Stimulated activated CD8-positive, alpha-beta memory T cell treated with anti-CD3 and anti-CD28 coated beads, Interleukin-2, amount 100 ng/mL, for 1 hour (primary cell): ENCODE results near the gene ARHGEF10L.

Source experiments
- DNase-seq, 2 donors: peaks; one replicate each; pipeline ENCODE4 v3.0.0-alpha.2; 2020; ENCODE audit warnings: low read depth in 2 of 2

Gene ARHGEF10L

GRCh38 chr1:17632106-17632505 lies 92.6 kb downstream of the ARHGEF10L start:
- DNase-seq = no peak

DNA sequence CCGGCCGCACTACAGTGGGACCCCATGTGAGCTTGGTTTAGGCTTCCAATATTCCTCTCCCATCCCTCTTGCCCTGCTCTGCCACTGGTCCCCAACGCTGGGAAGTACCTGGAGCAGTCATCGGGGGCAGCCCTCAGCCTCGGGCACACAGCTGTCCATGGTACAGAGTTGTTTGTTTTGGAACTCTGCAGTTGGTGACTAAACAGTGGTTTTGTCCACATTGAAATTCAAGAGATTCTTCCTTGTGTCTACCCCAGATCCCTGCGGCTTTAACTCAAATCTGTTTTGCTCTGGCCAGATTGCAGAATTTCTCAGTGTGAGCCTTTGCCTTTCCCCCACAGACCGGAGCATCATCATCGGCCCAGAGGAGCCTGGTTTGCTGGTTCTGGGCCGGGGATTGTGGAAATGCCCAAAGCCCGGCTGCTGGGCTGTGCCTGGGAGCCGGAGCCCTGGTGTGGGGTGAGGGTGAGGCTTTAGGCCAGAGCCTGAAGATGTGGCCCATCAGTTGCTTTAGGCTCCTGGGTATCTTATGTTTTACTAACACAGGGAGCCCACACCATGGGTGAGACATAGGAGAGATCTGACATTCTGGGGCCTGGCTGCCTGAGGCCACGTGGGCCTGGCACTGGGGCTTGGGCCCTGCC lies 93.2 kb downstream of the ARHGEF10L start:
- DNase-seq = no peak

- DNase-seq = no peak
Measured at GRCh38 chr1:17633654-17634053, 94.2 kb downstream of the ARHGEF10L start.

DNA sequence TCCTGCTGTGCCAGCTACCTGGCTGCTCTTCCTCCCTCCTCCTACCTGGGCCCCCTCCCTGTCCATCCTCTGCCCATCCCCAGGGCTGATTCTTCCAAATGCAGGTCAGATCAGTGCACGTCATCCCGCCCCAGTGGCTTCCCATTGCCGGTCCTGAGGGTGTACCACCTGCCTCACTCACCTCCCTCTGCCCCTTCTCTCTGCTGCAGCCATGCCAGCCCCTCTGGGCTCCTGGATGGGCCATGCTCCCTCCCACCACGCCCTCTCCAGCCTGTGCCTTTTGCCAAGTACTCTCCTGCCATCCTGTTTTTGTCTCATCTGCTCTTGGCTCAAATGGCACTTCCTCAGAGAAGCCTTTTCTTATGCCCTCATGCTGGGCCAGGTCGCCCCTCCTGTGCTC lies 95.8 kb downstream of the ARHGEF10L start:
- no peak for DNase-seq

GRCh38 chr1:17635811-17636210 lies 96.3 kb downstream of the ARHGEF10L start:
- no peak for DNase-seq

- DNase-seq = no peak
Measured at GRCh38 chr1:17636612-17637011, 97.1 kb downstream of the ARHGEF10L start.

DNA sequence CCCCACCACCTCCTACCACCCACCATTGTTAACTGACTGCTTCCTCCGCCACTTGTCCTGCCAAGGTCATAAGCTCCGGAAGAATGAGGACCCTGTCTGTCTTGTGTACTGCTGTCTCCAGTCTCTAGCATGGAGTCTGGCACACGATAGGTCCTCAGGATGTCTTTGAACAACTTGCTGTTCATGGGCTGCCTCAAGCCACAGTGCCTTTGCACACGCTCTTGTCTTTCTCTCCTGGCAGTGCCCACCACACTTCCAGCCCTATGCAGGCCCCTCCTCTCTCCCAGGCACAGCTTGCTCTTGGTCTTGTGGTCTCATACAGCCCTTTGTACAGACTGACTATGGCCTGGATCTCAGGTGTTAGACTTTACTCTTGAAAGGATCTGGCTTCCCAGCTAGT lies 97.6 kb downstream of the ARHGEF10L start:
- no peak for DNase-seq

- DNase-seq = no peak
Measured at GRCh38 chr1:17639703-17640340, 100.3 kb downstream of the ARHGEF10L start.

- DNase-seq = no peak
Measured at GRCh38 chr1:17640393-17640792, 100.9 kb downstream of the ARHGEF10L start.

DNA sequence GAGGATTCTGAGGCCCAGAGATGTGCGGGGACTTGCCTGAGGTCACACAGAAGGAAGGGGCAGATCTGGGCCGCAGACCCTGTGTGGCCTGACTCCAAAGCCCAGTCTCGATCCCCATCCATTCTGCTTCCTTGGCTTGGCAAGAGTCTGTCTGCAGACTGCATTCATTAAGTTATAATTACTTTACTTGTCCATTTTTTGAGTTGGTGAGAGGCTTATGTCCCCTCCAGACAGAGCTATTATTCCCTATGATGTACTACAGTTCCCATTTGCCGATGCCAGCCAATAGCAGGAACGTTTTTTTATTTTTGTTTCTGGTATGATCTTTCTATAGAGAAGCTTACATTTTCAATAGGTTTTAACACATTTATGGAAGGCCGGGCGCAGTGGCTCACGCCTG lies 101.5 kb downstream of the ARHGEF10L start:
- no peak for DNase-seq

DNA sequence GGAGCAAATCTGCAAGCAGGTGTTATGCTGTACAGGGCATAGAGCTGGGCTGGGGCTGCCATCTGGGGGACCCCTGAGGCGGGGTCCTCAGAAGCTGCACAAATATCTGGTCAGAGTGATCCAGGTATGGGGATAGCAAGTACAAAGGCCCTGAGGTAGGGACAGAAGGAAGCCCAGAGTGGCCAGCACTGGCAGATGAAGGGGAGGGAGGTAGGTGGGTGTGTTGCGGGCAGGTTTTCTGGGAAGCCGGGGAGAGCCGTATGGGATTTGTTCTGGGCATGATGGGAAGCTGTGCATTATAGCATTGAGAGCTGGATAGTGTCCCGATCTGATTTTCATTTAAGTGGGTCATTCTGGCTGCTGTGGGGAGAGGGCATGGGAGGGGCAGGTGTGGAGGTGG lies 102.7 kb downstream of the ARHGEF10L start:
- no peak for DNase-seq

DNA sequence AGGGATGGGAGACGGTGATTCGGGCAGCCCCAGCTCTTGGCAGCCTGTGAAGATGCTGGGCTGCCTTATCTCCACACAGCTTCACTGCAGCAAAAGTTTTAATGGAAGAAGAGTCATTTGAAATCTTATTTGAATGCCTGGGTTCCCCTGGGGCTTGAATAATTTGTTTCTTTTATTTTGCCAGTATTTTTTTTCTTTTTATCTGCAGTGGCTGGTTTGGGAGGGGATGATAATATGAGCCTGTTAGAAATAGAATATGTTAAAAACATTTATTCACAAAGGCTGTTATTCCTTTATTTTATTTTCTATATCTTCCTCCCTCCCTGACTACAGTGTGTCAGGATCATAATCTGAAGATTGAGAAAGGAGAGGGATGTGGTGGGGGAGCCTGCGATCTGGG lies 103.4 kb downstream of the ARHGEF10L start:
- DNase-seq = no peak

GRCh38 chr1:17643861-17644703 lies 104.6 kb downstream of the ARHGEF10L start:
- no peak for DNase-seq

- no peak for DNase-seq
Measured at GRCh38 chr1:17645068-17645911, 105.8 kb downstream of the ARHGEF10L start.

DNA sequence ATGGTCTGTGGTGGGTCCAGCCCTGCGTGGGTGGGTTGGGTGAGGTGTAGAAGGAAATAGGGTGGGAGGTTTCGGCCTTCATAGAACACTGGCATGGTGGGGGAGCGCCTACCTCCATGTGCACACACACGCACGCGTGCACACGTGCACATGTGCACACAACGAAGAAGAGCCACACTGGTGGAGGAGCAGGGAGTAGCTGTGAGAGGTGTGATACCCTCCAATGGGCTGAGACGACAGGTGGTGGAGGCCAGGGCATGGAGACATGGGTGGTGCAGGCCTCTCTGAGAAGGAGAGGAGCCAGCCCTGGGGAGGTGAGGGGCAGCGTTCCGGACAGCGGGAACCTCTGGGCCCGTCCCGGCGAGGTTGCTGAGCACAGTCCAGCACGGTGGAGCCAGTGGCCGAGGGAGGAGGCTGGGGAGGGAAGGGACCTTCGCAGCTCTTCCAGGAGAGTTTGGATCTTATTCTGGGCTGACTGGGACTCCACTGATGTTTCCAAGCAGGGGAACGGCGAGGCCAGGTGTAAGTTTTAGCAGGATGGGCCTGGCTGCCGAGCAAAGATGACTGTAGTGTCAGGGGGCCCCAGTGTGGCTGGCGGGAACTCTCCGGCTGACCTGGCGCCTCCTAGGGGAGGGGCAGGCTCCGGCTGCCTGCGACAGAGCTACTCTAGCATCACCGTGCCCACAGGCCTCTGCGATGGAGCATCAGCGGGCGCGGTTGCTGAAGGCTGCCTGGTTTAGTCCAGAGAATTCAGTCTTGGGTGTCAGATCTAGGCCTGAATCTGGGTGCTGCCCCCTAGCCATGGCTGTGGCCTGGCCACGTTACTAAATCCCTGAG lies 107.2 kb downstream of the ARHGEF10L start:
- no peak for DNase-seq

DNA sequence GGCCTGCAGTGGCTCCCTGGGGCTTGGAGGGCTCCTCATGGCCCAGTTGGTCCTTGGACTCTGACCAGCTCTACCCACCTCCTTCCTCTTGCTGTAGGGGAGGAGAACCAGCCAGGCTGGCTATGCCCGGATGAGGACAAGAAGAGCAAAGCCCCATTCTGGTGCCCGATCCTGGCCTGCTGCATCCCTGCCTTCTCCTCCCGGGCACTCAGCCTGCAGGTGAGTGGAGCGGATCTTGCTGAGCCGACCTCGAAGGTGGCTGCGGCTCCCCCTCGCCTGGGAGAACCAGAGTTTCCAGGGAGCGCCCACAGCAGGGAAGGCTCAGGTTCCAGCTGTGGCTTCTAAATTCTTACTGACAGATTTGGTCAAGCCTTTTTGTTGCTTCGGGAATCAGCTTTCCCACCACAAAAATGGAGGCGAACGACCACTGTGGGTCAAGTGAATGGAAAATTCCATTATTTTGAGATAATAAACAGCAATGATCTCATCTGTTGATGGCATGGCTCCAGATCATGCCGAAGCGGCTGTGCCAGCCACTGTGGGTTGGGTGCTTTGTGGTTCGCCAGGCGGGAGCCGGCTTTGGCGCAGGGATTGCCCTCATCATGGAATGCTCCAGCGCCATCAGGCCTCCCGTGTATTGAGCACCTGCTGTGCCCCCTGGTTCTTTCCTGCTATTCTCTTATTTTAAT lies 109.1 kb downstream of the ARHGEF10L start:
- no peak for DNase-seq

DNA sequence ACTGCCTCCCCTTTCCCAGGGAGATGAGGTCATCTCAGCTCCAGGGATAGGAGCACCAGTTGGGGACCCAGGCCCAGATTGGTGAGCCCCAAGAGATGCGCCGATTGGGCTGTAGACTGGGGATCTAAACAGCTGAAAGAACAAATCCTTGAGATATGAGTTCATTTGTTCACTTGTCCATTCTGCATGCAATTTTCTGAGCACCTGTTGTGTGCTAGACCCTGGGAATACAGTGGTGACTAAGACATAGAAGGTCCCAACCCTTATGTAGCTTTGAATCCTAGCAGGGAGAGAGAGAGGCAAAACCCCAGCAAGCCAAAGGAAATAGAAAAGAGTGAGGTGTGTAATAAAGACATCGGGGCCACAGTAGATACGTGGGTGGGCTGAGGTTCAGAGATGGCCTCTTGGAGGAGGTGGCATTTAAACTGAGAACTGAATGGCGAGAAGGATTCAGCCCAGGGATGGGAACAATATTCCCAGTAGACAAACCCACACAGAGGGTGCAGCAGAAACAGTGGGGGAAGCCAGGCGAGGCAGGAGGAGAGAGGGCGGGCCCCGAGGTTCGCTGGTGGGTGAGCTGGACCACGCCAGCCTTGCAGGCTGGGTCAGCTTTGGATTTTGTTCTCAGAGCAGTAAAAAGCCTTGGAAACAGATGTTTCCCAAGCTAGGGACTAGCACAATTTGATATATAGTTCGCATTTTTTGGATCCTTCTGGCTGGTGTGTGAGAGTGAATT lies 110.0 kb downstream of the ARHGEF10L start:
- no peak for DNase-seq

DNA sequence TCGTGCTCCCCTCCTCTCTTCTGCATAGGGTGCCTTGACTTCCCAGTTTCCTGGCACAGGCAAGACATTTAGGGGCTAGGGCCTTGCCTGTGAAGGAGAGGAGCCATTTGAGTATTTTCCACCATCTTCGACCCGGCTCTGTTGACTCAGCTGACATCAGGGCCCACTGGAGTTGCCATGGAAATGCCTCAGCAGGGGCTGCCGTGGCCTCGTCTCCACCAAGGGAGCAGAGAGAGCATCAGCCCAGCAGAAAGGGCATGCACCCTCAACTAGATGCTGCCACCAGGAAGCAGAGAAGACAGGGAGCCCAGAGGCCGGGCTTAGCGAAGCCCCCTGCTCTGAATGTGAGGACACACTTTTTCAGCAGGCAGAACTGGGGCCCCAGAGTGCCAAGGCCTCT lies 113.8 kb downstream of the ARHGEF10L start:
- DNase-seq = no peak

DNA sequence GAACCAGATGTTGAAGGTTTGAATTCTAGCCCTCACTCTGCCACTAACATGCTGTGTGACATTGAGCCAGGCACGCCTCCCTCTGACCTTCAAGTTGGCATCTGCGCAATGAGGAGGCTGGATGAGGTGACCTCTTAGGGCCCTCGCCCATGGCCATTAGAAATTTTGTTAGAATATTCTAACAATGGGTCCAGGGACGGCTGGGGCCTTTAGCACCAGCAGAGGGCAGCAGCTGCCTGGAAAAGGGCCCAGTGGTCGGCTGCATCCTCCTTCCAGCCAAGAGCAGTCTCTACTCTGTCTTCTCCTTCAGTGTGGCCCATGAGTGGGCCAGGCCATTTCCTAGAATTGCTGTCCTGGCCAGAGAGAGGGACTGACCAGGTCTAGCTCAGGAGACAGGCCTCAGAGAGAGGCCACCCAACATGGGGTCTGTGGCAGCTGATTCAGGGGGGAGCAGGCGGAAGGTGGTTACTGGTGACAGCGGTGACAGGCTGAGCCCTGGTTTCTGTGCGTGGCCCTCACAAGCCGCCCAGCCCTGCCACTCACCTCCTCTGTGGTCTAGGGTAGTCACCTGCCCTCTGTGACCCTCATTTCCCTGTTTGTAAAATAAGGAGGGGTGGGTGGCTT lies 114.3 kb downstream of the ARHGEF10L start:
- DNase-seq = no peak
